ENCODE data around the gene PIK3R6. TPM values are rescaled to one million over a fixed set of nuclear protein-coding genes. Genes with fewer than 3 reads are reported as not detected.

PIK3R6 gene
- total RNA-seq, 4 donors from 2014 or later: 0.59 to 4.8 (median 1.7) TPM

DNA sequence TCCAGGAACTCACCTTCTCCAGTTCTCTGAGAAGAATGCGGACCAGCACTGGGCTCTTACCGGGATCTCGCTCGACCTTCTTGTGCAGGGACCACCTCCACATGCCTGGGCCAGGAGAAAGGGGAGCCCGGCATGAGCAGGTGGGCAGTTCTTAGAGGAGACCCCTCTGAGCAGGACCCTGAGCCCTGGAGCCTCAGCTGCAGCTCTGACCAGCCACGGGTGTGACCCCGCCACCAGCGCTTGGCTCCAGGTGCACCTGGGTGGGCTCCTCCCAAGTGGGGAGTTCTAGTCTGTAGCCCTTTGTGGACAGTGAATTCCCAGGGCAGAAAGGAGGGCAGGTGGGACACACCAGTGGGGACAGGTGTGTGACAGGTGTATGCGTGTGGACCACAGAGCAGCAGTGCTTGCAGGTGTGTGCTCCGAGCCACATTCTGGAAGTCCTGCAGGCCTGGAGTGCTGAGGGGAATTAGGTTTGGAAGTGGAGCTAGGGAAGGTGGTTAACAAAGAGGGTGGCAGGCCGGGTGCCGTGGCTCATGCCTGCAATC, 28.9 kb downstream of the PIK3R6 start:
- no peak overlapping the region for H3K4me3 ChIP-seq
- no peak for DNase-seq (ENCODE audit: low spot score in 2 of 2)
- peaks cover 0 to 6% (median 0%) of the 10 kb centered on the region in 4 donors for H3K9me3 ChIP-seq
- 92% methylated on average over 9 to 12 of the region's 12 CpGs for whole genome bisulfite sequencing, 2 donors
- TF ChIP-seq POLR2A (IDR thresholded peaks at IDR 0.05) (no peak), EP300 (IDR thresholded peaks at IDR 0.05) (no peak)
- TF ChIP-seq, protein P1, sequence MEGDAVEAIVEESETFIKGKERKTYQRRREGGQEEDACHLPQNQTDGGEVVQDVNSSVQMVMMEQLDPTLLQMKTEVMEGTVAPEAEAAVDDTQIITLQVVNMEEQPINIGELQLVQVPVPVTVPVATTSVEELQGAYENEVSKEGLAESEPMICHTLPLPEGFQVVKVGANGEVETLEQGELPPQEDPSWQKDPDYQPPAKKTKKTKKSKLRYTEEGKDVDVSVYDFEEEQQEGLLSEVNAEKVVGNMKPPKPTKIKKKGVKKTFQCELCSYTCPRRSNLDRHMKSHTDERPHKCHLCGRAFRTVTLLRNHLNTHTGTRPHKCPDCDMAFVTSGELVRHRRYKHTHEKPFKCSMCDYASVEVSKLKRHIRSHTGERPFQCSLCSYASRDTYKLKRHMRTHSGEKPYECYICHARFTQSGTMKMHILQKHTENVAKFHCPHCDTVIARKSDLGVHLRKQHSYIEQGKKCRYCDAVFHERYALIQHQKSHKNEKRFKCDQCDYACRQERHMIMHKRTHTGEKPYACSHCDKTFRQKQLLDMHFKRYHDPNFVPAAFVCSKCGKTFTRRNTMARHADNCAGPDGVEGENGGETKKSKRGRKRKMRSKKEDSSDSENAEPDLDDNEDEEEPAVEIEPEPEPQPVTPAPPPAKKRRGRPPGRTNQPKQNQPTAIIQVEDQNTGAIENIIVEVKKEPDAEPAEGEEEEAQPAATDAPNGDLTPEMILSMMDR (IDR thresholded peaks at IDR 0.05): no peak
- H3K36me3 ChIP-seq: no peaks in the 10 kb centered on the region
- no peaks in the 10 kb centered on the region for H3K27me3 ChIP-seq
- H3K27ac ChIP-seq: no peak overlapping the region
- H3K4me1 ChIP-seq: peaks cover 0 to 7% (median 0%) of the 10 kb centered on the region in 4 donors

DNA sequence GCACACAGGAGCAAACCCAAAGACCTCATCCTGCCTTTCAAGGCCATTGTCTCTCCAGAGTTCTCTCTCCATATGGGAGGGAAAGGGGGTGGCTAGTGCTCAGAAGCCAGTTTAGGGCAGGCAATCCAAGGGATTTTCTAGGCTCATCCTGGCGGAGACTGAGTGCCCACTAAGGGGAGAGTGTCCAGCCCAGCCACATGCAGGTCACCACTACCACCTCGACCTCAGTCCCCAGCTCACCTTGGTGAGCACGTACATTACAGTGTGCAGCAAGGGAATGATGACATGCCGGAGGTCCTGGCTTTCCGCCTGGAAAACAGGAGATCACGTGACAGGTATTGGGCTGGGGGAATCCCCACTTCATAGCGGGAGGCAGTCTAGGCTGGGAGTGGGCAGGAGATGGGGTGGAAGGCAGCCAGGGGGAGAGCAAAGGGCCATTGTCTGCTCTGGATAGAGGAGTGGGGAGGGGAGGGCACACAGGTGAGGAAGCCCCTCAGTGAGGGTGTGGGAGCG, 29.9 kb downstream of the PIK3R6 start:
- DNase-seq (ENCODE audit: low spot score in 2 of 2): no peak
- TF ChIP-seq POLR2A (IDR thresholded peaks at IDR 0.05) (no peak), EP300 (IDR thresholded peaks at IDR 0.05) (no peak)
- TF ChIP-seq, protein P1 (IDR thresholded peaks at IDR 0.05): no peak
- H3K4me3 ChIP-seq: no peak overlapping the region
- H3K36me3 ChIP-seq: no peaks in the 10 kb centered on the region
- peaks cover 0 to 6% (median 0%) of the 10 kb centered on the region in 4 donors for H3K9me3 ChIP-seq
- WGBS, 2 donors: 53 to 55% methylated on average over 8 of the region's 8 CpGs
- no peak overlapping the region for H3K27ac ChIP-seq
- H3K4me1 ChIP-seq: no peaks in the 10 kb centered on the region
- no peaks in the 10 kb centered on the region for H3K27me3 ChIP-seq

DNA sequence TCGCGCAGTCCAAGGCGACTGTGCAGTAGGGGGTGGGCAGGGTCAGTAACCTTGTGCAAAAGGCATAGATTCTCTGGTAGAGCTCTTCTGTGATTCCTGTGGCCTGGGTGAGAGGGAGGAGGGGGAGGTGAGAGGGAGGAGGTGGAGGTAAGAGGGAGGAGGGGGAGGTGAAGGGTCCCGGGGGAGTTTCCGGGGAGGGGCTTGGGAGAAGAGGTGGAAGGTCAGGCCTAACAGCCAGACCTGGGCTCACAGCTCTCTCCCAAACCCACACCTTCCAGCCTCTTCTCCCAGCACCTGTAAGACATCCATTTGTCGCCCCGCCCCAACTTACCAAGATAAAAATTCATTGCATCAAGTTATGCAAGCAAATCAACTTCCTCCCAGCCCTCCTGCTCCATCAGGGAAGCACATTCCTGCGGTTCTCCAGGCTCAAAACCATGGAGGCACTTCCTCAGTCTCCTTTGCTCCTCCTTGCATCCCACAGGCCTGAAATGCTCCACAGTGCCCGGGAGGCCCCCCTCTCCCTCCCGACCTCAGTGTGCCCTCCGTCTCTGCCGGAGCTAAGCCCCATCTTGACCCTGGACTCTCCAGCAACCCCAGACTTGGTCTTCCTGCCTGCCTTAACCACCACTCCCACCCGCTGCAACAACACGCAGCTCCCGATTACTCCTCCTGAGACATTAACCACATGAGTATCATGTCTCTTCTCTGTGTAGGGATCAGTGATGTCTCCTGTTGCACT, 30.5 kb downstream of the PIK3R6 start:
- Histone ChIP-seq H3K27me3 (no peaks in the 10 kb centered on the region), H3K4me3 (no peak overlapping the region), H3K9me3 (peaks cover 0 to 6% (median 0%) of the 10 kb centered on the region in 4 donors), H3K36me3 (no peaks in the 10 kb centered on the region), H3K27ac (no peak overlapping the region), H3K4me1 (no peaks in the 10 kb centered on the region)
- 60 to 63% methylated on average over 15 of the region's 15 CpGs for WGBS, 2 donors
- TF ChIP-seq POLR2A (IDR thresholded peaks at IDR 0.05) (no peak), EP300 (IDR thresholded peaks at IDR 0.05) (no peak)
- TF ChIP-seq, protein P1 (IDR thresholded peaks at IDR 0.05): no peak
- no peak for DNase-seq (ENCODE audit: low spot score in 2 of 2)

DNA sequence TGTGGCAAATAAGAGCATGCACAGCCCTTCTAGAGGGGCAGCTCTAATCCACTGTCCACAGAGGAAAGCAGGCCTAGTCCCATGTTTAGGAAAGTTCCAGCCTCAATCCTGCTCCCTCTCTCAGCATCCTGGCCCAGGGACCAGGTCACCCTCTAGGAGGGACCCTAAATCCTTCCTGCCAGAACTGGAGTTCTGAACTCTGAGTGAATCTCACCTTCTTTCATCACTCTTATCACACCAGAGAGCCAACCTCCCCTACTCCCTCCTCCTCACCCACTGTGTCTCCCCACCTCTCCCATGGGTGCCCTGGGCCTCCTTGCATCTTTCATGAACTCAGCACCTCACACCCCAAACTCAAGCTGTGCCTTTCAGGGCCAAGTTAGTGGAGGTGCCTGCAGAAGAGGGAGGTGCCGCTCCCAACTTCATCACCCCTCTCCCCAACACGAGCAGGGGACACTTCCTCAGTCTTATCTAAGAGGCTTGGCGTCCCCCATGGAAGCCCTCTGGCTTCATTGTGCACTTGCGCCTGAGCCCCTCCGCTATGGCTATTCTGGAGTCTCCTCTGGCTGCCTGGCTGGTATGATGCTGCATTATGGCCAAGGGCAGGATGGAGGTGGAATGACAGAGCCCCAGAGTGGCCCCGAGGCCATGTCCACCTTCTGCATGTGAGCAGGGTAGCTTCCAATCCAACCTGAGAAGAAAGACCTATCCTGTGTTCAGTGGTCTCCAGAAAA, 31.7 kb downstream of the PIK3R6 start:
- Histone ChIP-seq H3K36me3 (no peaks in the 10 kb centered on the region), H3K27me3 (no peaks in the 10 kb centered on the region), H3K4me1 (no peaks in the 10 kb centered on the region), H3K9me3 (peaks cover 0 to 6% (median 0%) of the 10 kb centered on the region in 4 donors), H3K4me3 (no peak overlapping the region), H3K27ac (no peak overlapping the region)
- WGBS, 2 donors: 88 to 94% methylated on average over 6 of the region's 6 CpGs
- TF ChIP-seq EP300 (IDR thresholded peaks at IDR 0.05): no peak
- TF ChIP-seq, protein P1 (IDR thresholded peaks at IDR 0.05): no peak
- no peak for TF ChIP-seq POLR2A (IDR thresholded peaks at IDR 0.05)
- no peak for DNase-seq (ENCODE audit: low spot score in 2 of 2)
